NCI-H1048 (cell line): ENCODE results near the gene BBS9.

ENCODE experiments used
- DNase-seq: peaks from one replicate; lab custom pipeline; 2025; lab: John Stamatoyannopoulos, UW

The BBS9 gene

DNA sequence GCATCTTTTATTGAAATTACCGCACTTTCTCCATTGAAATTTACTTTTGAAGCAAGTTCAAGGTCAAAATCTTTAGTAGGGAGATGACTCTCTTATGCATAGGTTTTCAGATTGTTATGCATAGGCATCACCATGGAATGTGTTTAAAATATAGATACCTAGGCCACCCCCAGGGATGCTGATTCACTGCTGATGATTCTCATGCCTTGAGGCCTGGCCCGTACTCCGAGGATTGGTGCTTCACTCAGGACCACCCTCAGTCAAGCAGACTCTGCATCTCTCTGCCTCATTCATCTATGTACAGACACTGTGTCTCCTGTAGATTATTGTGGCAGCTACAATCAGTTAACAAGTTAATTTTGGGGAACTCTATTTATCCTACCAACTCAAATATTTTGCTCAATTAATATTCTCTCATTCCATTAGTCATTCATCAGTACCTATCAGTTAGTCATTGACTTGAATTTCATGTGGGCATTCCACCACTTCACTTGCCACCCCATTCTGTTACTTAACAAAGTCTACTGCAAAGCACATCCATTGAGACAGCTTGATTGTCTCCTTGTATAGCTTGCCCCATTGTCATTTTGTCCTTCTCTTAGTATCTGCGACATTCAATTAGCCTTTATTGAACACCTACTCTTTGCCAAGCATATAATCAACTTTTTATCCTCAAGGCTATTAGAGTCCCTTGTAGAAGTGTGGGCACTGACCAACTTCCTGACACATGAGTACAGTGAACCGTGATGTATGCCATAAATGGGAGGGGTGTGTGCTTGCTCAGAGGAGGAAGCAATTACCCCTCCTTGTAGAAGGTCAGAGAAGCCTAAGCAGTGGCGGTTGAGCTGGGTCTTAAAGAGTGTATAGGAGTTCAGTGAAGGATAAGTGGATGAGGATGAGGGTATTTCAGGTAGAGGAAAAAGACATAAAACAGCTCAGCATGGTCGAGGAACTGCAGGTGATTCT is 520.4 kb downstream of the BBS9 start:
- DNase-seq, result no peak

GRCh38 chr7:33650828-33651227 is 521.5 kb downstream of the BBS9 start:
- DNase-seq, result no peak

DNA sequence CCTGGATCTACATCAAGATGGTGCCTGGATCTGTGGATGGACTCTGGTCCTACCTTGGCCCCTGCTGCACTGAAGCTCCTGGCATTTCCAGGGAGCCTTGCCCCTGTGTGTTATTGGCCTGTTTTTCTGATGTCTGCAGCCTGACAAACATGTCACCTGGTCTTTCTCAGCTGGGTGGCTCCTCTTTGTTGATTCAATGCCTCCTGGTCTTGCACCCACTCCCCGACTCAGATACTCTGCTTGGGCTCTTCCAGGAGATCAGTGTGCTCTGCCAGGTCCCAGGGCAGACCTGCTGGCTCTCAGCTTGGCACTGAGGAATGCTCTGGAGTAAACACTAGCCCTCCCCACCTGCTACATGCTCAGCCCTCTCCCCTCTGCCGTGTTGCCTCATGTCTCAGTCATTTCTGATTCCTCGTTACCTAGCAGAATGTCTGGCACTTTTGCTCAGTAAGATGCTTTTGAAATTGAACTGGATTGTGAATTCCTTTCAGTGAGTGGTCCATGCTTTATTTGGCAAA is 522.7 kb downstream of the BBS9 start:
- DNase-seq, result no peak

DNA sequence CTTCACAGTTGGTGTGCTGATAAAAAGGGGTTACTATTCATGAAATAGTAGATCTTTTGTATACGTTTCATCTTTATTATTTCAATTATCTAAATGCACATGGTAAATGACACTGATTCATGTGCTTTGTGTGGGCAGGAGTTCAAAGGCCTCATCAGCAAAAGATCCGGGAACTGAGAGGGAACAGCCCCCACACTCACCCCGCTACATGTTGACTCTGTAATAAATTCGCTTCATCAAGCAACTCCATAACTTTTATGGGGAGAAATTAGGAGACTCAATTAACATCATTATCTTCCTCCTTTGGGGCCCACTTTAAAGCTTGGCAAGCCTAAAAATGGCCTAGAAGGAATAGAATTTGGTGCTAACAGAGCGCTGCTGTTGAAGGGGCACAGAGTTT is 525.3 kb downstream of the BBS9 start:
- no peak for DNase-seq
